Spleen (tissue), 11 donors: ENCODE data around the gene NPEPL1. TPM values are rescaled to one million over a fixed set of nuclear protein-coding genes. Genes with fewer than 3 reads are reported as not detected.
"Not testable (repeated sequence)": the region's sequence is repeated elsewhere in the genome, so short reads cannot be mapped to it uniquely, and the experiment has no call there.

Experiments used
- DNase-seq: peaks from one replicate; pipeline ENCODE4 v3.0.0-alpha.2; 2020
- H3K27ac ChIP-seq, 8 donors: fragments of 200-600 bp; sonication (generic) in 7 of 8; 1 replicate in 4 of 8; 2 replicates in 4 of 8; pipeline versions ENCODE4 v1.5.0 to v1.8.0; 2016 to 2021; ENCODE audit warnings: inconsistent platforms in 4 of 8, mild to moderate bottlenecking in 4 of 8, moderate library complexity in 1 of 8
- H3K27me3 ChIP-seq, 7 donors: fragments of 200-600 bp; sonication (generic) in 6 of 7; replicated peaks in 1 of 7; 1 replicate in 4 of 7; 2 replicates in 3 of 7; pipeline versions ENCODE4 v1.5.0 to v1.8.0; 2016 to 2021; ENCODE audit warnings: inconsistent platforms in 3 of 7, mild to moderate bottlenecking in 1 of 7
- H3K36me3 ChIP-seq, 6 donors: fragments of 200-600 bp; sonication (generic) in 5 of 6; 1 replicate in 4 of 6; 2 replicates in 2 of 6; pipeline versions ENCODE4 v1.5.0 to v1.8.0; 2016 to 2021; ENCODE audit warnings: inconsistent platforms in 2 of 6
- H3K4me1 ChIP-seq, 6 donors: fragments of 200-600 bp; sonication (generic) in 5 of 6; 1 replicate in 3 of 6; 2 replicates in 3 of 6; pipeline versions ENCODE4 v1.5.0 to v1.8.0; 2016 to 2021; ENCODE audit warnings: inconsistent platforms in 3 of 6
- H3K4me3 ChIP-seq, 8 donors: fragments of 200-600 bp; sonication (generic) in 7 of 8; 1 replicate in 4 of 8; 2 replicates in 4 of 8; pipeline versions ENCODE4 v1.5.0 to v1.8.0; 2016 to 2021; ENCODE audit warnings: inconsistent platforms in 4 of 8, mild to moderate bottlenecking in 4 of 8, moderate library complexity in 2 of 8
- H3K9me3 ChIP-seq, 8 donors: fragments of 200-600 bp; sonication (generic) in 7 of 8; 1 replicate in 4 of 8; 2 replicates in 4 of 8; pipeline versions ENCODE4 v1.5.0 to v1.8.0; 2016 to 2021; ENCODE audit warnings: inconsistent platforms in 4 of 8
- POLR2A ChIP-seq, 3 donors: fragments of 450-650 bp; IDR thresholded peaks; one replicate each; pipeline ENCODE4 v1.5.1; 2017; ENCODE audit warnings: antibody characterized with exemption in 3 of 3, mild to moderate bottlenecking in 1 of 3
- POLR2AphosphoS5 ChIP-seq, 3 donors: sonication (generic); formaldehyde crosslinking; IDR thresholded peaks; one replicate each; pipeline ENCODE4 v1.5.1; 2017; ENCODE audit warnings: antibody characterized with exemption in 3 of 3
- WGBS, 5 donors: extraction: QIAGEN DNeasy Blood & Tissue Kit in 3 of 5; methylation state at CpG; one replicate each; pipeline versions ENCODE4 v1.1.5 to v1.1.7; 2013 to 2018; 5-methylcytosine and 5-hydroxymethylcytosine counted together
- intact Hi-C: fragments of 100-400 bp; cut with DNase I; formaldehyde crosslinking; loops from one replicate; pipeline ENCODE4 v1.15.0; 2023; ENCODE audit warnings: low total_unique reads
- polyA plus RNA-seq, 3 donors: library from polyadenylated mRNA; stranded (reverse); fragments of 200-250 nt; gene quantifications; one replicate each; pipeline ENCODE4 v1.2.1, GENCODE V29; 2013
- total RNA-seq, 7 donors: library from RNA; depleted of rRNA in 3 of 7; stranded (reverse); fragments of >200 nt in 3 of 7; fragmentation: NEBNext Ultra II Directional in 4 of 7; extraction: Animal tissue kit (Norgen Biotek cat#: 25700) in 4 of 7; gene quantifications; one replicate each; pipeline versions ENCODE4 v1.1.0 to v1.2.1, GENCODE V29; 2016 to 2021
- TF ChIP-seq, protein P1 (sequence below), 11 experiments: fragments of 200-600 bp in 7 of 11; fragments of 450-650 bp in 4 of 11; sonication (generic) in 4 of 11; IDR thresholded peaks in 8 of 11; conservative IDR thresholded peaks in 3 of 11; 1 replicate in 7 of 11; 2 replicates in 4 of 11; pipeline versions ENCODE4 v1.4.0 to v1.8.0; 2016 to 2021; ENCODE audit warnings: antibody characterized with exemption in 11 of 11, inconsistent platforms in 4 of 11, mild to moderate bottlenecking in 1 of 11
- donor health status: healthy with polysubstance abuse.
- donor health status: DM: no; HTN: no; CAD: no; lungs with moderate emphysema.
- donor health status: DM: no; HTN: no; CAD: no.
- donor health status: Bipolar disorder and iron deficiency.
- donor health status: healthy.
- donor health status: DM: no; HTN: no; CAD: no.
- donor health status: DM: yes; HTN: yes; CAD: no.

Gene NPEPL1
- total and polyA plus RNA-seq, 10 donors = 19.3 to 61.7 (median 56.2) TPM

DNA sequence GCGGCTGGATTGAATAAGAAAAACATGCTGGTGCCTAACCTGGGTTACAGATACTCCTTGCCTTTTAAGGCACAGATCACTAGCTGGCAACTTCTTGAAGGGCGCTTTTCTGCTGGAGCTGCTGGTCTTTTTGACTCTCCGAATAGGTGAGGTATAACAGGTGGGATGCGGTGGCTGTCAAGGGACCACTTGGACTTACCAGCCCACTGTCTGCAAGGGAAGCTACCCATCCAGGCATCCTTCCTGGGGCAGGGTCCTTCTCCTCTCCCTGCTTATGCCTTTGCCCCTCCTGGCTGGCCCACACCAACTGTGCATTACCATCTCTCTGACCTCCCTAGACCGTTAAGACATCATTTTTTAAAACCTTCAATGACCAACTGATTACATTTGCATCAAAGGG lies 57.4 kb downstream of the NPEPL1 start:
- Histone ChIP-seq H3K27me3 (peaks cover 0 to 50% (median 0%) of the 10 kb centered on the region in 7 donors), H3K9me3 (no peaks in the 10 kb centered on the region), H3K4me3 (no peak overlapping the region), H3K36me3 (no peaks in the 10 kb centered on the region), H3K27ac (no peak overlapping the region), H3K4me1 (no peaks in the 10 kb centered on the region)
- 84 to 98% (median 93%) methylated on average over 5 of the region's 5 CpGs for WGBS, 5 donors
- intact Hi-C loops = no loop called here
- DNase-seq = peak; percentile 36
- TF ChIP-seq POLR2AphosphoS5 (IDR thresholded peaks at IDR 0.05) = no peak
- TF ChIP-seq, protein P1, sequence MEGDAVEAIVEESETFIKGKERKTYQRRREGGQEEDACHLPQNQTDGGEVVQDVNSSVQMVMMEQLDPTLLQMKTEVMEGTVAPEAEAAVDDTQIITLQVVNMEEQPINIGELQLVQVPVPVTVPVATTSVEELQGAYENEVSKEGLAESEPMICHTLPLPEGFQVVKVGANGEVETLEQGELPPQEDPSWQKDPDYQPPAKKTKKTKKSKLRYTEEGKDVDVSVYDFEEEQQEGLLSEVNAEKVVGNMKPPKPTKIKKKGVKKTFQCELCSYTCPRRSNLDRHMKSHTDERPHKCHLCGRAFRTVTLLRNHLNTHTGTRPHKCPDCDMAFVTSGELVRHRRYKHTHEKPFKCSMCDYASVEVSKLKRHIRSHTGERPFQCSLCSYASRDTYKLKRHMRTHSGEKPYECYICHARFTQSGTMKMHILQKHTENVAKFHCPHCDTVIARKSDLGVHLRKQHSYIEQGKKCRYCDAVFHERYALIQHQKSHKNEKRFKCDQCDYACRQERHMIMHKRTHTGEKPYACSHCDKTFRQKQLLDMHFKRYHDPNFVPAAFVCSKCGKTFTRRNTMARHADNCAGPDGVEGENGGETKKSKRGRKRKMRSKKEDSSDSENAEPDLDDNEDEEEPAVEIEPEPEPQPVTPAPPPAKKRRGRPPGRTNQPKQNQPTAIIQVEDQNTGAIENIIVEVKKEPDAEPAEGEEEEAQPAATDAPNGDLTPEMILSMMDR (IDR thresholded peaks at IDR 0.05 in 8 of 11, conservative IDR thresholded peaks at IDR 0.05 in 3 of 11) = no peak
- no peak for TF ChIP-seq POLR2A (IDR thresholded peaks at IDR 0.05)

- H3K9me3 ChIP-seq, intact Hi-C loops, H3K36me3 ChIP-seq, H3K27ac ChIP-seq, H3K4me1 ChIP-seq, H3K4me3 ChIP-seq: not testable (repeated sequence)
- WGBS, 5 donors = 77 to 93% (median 85%) methylated on average over 2 of the region's 2 CpGs
- peaks cover 0 to 51% (median 0%) of the 10 kb centered on the region in 7 donors for H3K27me3 ChIP-seq
- peak; percentile 18 for DNase-seq
Measured at GRCh38 chr20:58750706-58751105, 58.1 kb downstream of the NPEPL1 start.

DNA sequence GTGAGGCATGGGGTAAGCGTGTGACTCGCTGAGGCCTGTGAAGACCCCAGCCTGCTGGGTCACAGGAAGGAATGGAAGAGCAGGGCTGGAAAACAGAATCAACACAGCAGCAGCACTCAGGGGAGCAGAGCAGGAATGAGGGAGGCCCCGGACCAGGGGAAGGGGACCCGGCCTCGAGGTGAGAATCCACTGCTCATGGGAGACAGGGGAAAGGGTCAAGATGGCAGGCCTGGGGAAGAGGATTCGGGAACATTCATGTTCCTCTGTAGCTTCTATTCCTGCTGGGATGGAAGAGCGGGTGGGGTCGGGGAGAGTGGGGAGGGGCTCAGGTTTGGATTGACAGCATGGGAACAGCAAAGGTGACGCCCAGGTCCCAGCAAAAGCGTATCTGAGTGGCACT lies 59.4 kb downstream of the NPEPL1 start:
- no peaks in the 10 kb centered on the region for H3K9me3 ChIP-seq
- TF ChIP-seq POLR2A (IDR thresholded peaks at IDR 0.05) (no peak), POLR2AphosphoS5 (IDR thresholded peaks at IDR 0.05) (no peak)
- TF ChIP-seq, protein P1 (IDR thresholded peaks at IDR 0.05 in 8 of 11, conservative IDR thresholded peaks at IDR 0.05 in 3 of 11) = no peak
- intact Hi-C loops = no loop called here
- H3K27ac ChIP-seq = no peak overlapping the region
- H3K27me3 ChIP-seq = peaks cover 0 to 43% (median 0%) of the 10 kb centered on the region in 7 donors
- H3K4me3 ChIP-seq = no peak overlapping the region
- no peaks in the 10 kb centered on the region for H3K36me3 ChIP-seq
- WGBS, 5 donors = 82 to 96% (median 94%) methylated on average over 10 of the region's 10 CpGs
- no peaks in the 10 kb centered on the region for H3K4me1 ChIP-seq
- DNase-seq = peak; percentile 28

DNA sequence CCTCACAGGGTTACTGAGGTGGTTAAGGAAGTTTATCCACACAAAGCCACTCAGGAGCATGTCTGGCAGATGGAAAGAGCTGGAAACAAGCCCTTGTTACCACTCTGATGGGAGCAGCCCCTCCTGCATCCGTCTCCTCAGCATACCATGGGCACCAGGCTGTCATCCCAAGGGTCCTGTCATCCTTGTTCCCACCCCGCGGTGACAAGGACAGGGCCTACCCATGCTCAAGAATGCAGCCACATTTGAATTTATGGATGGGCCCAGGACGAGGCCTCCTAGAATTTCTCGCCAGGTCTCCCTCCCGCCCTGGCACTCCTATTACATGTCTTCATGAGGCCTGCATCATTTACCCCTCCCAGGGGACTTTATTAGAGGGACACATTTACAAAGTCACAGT lies 60.0 kb downstream of the NPEPL1 start:
- 89 to 94% (median 90%) methylated on average over 6 of the region's 6 CpGs for WGBS, 5 donors
- Histone ChIP-seq H3K27ac (no peak overlapping the region), H3K36me3 (no peaks in the 10 kb centered on the region), H3K4me3 (no peak overlapping the region), H3K27me3 (peaks cover 0 to 37% (median 0%) of the 10 kb centered on the region in 7 donors), H3K4me1 (no peaks in the 10 kb centered on the region), H3K9me3 (no peaks in the 10 kb centered on the region)
- intact Hi-C loops = no loop called here
- DNase-seq = peak; percentile 27
- TF ChIP-seq, protein P1 (IDR thresholded peaks at IDR 0.05 in 8 of 11, conservative IDR thresholded peaks at IDR 0.05 in 3 of 11) = no peak
- no peak for TF ChIP-seq POLR2A (IDR thresholded peaks at IDR 0.05)
- TF ChIP-seq POLR2AphosphoS5 (IDR thresholded peaks at IDR 0.05) = no peak
